ENCODE results near the gene MIPOL1. TPM values are rescaled to one million over a fixed set of nuclear protein-coding genes. Genes with fewer than 3 reads are reported as not detected.

MIPOL1 gene
- total and polyA plus RNA-seq, 9 of the 15 experiments (the other 6 are each of a cell fraction or from before 2014, with no cell fraction given): 6.7 to 21.9 (median 12.4) TPM

DNA sequence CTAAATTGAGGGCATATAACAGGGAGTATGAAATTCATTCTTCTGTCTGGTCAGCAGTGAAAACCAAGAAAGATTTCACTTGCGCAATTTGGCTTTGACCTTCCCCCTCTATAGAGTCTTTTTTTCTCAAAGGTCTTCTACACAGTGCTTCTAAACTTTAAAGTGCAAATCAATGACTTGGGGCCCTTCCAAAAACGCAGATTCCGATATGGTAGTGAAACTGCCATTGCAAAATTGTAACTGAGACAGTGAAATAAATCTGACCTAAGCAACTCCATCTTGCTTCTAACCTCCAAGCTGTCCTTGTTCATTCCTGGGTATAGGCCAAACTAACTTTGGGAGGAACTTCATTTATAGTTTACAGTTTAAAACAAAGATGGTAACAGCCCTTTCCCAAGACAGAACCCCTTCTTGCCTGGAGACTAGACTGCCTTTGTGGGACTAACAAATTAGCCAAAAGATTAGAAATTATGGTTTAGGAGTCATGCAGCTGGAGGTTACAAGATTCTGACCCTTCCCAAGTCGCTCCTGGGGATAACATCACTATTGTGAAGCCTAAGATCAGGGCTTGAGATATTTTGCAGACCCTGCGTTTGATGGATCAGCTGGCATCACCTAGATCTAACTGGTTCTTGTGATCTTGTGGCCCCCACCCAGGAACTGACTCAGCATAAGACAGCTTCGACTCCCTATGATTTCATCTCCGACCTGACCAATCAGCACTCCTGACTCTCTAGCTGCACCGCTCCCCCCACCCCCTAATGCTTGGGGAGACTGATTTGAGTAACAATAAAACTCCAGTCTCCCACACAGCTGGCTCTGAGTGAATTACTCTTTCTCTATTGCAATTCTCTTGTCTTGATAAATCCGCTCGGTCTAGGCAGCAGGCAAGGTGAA is 30.3 kb upstream of the MIPOL1 start (continued):
- TF ChIP-seq ZBTB11 (CRISPR knock-in tag; IDR thresholded peaks at IDR 0.05): peak in 1 of 3 experiments; percentile 77; a peak in 2 of 6 replicates
- peak; percentile 90 for TF ChIP-seq ZBTB34 (CRISPR knock-in tag; IDR thresholded peaks at IDR 0.05)
- TF ChIP-seq MBD2 (IDR thresholded peaks at IDR 0.05; ENCODE audit: borderline replicate concordance, low read depth): no peak
- TF ChIP-seq FOSL1 (tag; conservative IDR thresholded peaks at IDR 0.05): peak; percentile 41
- no peak for TF ChIP-seq YBX1 (IDR thresholded peaks at IDR 0.05)
- TF ChIP-seq PHB2 (IDR thresholded peaks at IDR 0.05; ENCODE audit: low read depth): no peak
- peak; percentile 52 for TF ChIP-seq DEAF1 (CRISPR knock-in tag; IDR thresholded peaks at IDR 0.05)
- TF ChIP-seq SMARCB1 (IDR thresholded peaks at IDR 0.05; ENCODE audit: insufficient read length, low read depth): no peak
- TF ChIP-seq SP2 (IDR thresholded peaks at IDR 0.05; ENCODE audit: extremely low read depth, low read depth, low read length, poor library complexity, severe bottlenecking): no peak
- TF ChIP-seq NELFE (IDR thresholded peaks at IDR 0.05; ENCODE audit: insufficient read depth, insufficient read length): no peak
- TF ChIP-seq TRIM25 (IDR thresholded peaks at IDR 0.05; ENCODE audit: borderline replicate concordance): no peak
- no peak for TF ChIP-seq ZNF764 (CRISPR knock-in tag; IDR thresholded peaks at IDR 0.05; ENCODE audit: low read depth)
- no peak for TF ChIP-seq FIP1L1 (IDR thresholded peaks at IDR 0.05; ENCODE audit: low read depth, low read length, poor library complexity, severe bottlenecking)
- TF ChIP-seq, protein P1, sequence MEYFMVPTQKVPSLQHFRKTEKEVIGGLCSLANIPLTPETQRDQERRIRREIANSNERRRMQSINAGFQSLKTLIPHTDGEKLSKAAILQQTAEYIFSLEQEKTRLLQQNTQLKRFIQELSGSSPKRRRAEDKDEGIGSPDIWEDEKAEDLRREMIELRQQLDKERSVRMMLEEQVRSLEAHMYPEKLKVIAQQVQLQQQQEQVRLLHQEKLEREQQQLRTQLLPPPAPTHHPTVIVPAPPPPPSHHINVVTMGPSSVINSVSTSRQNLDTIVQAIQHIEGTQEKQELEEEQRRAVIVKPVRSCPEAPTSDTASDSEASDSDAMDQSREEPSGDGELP (CRISPR knock-in tag; IDR thresholded peaks at IDR 0.05; ENCODE audit: borderline replicate concordance): peak; percentile 57
- TF ChIP-seq ZNF79 (CRISPR knock-in tag; IDR thresholded peaks at IDR 0.05; ENCODE audit: low read depth): peak; percentile 94

Data from K562 (cell line).